Measurements from ENCODE around the gene DNAJC3. TPM values are rescaled to one million over a fixed set of nuclear protein-coding genes. Genes with fewer than 3 reads are reported as not detected.
"Not testable (repeated sequence)": the region's sequence is repeated elsewhere in the genome, so short reads cannot be mapped to it uniquely, and the experiment has no call there.

DNAJC3 gene
- total RNA-seq, 1 donor from 2014 or later: 30.0 TPM

DNA sequence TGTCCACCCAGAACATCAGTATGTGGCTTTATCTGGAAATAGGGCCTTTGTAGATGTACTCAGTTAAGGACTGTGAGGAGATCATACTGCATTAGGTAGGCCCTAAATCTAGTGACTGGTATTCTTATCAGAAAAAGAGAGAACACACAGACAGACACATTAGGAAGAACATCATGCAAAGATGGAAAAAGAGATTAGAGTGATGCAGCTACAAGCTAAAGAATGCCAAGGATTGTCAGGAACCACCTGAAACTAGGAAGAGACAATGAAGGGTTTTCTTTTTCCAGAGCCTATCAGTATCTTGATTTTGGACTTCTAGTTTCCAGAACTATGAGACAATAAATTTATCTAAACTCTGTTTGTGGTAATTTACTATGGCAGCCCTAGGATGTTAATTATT is 17.4 kb upstream of the DNAJC3 start:
- no peak for DNase-seq (ENCODE audit: missing footprints)
- intact Hi-C loops (cut with DNase I): loop anchor here (5.0 kb wide), 1 partner anchor 37 kb away; no protein-coding TSS in a partner anchor
- no peak for ATAC-seq

DNA sequence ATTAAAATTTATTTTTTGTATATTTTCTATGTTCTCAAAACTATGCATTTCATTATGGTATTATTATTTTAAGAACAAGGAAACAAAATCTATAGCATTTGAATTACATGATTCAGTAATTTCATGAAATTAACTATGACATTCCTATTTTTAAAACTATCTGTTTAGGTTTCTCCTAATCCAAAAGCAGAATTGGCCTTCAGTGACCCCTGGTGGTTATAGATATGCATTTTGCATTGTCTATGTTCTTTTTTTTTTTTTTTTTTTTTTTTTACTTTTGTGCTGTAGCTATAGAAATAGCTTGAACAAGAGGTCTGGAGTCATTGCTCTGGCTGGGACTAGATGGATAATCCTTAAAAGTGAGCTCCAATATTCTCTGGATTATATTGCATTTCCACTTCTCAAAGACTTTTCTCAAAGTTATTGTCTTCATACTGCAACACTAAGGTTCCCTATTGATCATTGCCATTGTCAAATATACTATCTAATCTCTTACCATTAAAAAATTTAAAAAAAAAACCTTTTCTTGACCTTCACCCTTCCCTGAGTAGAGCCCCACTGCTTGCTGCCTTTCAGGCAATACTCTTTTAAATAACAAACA is 15.9 kb upstream of the DNAJC3 start:
- ATAC-seq (no peak), DNase-seq (ENCODE audit: missing footprints) (no peak)
- intact Hi-C loops (cut with DNase I): loop anchor here (5.0 kb wide), 2 partner anchors 124 to 164 kb away; no protein-coding TSS in a partner anchor

DNA sequence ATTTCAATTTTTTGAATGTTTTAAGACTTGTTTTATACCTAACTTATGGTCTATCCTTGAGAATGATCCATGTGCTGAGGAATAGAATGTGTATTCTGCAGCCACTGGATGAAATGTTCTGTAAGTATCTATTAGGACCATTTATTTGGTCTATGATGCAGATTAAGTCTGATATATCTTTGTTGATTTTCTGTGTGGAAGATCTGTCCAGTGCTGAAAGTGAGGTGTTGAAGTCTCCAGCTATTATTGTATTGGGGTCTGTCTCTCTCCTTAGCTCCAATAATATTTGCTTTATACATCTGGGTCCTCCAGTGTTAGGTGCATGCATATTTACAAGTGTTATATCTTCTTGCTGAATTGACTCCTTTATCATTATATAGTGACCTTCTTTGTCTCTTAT is 9.7 kb upstream of the DNAJC3 start:
- intact Hi-C loops (cut with DNase I); ATAC-seq; DNase-seq (ENCODE audit: missing footprints): not testable (repeated sequence)

DNA sequence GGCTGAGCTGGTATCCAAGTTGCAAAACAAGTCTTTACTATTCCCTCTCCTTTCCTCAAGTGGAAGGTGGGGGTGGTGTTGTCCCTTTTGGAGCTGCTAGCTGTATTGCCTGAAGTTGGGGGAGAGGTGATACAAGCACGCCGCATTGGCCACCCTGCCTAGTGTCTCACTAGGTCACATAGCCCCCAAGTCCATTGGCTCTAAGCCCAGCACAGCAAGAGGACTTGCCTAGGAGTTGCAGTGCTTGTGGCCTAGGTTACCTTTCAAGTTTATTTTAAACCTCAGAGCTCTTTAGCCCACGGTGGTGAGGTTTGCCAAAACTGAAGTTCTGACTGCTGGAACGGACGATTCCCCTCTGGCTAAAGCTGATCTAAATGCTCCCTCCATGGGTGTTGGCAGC is 5.3 kb upstream of the DNAJC3 start:
- DNase-seq (ENCODE audit: missing footprints) (no peak), ATAC-seq (peak; percentile 62)
- intact Hi-C loops (cut with DNase I): no loop called here

DNA sequence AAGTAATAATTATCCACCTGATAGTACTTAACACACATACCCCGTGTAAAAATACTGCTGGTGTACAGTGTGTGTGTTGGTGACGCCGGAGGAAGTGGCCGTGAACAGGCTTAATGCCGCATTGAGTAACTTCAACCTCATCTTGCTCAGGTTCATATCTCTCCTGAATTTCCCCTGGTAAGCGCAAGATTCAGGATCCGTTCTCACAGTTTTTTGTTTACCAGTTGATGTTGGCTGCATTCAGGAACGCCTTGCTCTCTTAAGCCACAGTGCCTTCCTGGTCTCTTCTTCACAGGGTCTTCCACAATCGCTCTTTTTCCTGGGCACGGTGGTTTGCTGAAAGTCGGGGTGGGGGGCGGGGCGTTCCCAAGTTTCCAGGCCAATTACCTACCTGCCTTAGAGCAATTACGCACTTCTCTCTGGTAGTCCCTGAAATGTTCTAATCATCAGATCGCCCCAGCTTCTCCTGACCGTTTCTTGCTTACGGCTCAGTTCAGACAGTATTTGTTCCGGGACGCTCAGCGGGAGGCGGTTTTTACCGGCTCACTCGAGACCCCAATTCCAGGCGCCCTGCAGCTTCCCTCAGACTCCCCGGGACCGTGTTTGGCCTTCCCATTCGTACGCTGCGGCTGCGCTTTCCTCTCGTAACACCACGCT is 706 bp upstream of the DNAJC3 start:
- DNase-seq (ENCODE audit: missing footprints) (no peak), ATAC-seq (no peak)
- intact Hi-C loops (cut with DNase I): loop anchor here (5.0 kb wide), 1 partner anchor 179 kb away; no protein-coding TSS in a partner anchor

DNA sequence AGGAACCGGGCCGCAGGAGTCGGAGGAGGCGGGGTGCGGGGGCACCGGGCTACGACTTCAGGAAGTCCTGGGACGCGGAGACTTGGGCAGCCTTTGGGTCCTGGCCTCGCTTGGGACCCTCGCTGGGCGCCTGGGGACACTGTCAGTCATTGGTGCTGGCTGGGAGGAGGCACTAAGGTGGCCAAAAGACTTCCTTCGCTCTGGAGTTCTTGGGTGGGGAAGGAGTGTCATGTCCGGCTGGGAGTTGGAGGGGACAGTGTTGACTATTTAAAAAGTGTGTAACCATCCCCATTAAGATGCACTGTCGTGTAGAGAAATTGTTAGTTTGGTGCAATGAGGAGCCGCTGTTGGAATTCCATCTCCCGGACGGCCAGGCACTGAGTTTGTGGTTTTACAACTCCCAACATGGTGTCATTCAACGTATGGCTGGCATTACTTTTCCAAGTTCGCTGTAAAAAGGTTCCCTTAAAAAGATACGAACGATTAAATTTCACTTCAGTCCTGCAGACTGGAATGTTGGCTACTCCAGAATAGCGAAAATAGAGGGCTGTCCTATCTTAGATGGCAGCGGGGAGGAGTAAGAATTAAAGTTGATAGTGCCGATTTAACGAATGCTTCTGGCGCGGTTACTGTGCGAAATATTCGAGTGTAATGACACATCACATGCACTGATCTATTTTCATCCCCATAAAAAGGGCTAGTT is 776 bp downstream of the DNAJC3 start:
- DNase-seq (ENCODE audit: missing footprints) (no peak), ATAC-seq (no peak)
- intact Hi-C loops (cut with DNase I): loop anchor here (5.0 kb wide), 1 partner anchor 180 kb away; no protein-coding TSS in a partner anchor

DNA sequence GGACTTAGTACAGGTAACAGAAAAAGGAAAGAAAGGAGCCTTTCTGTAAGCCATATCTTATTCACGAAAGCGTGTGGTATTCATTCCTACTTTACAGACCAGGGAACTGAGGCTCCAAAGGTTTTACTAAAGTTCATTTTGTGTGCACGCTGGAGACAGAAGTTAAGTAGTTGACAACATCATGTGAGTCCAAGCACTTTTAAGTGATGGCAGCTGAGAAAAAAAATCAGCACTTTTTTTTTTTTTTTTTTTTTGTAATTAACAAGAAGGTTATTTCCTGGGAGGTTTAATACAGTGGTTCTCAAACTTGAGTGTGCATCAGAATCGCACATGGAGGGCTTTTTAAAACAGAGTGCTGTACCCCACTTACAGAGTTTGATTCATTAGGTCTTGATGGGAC is 2.0 kb downstream of the DNAJC3 start:
- ATAC-seq (no peak), DNase-seq (ENCODE audit: missing footprints) (no peak)
- intact Hi-C loops (cut with DNase I): loop anchor here (5.0 kb wide), 1 partner anchor 182 kb away; no protein-coding TSS in a partner anchor

DNA sequence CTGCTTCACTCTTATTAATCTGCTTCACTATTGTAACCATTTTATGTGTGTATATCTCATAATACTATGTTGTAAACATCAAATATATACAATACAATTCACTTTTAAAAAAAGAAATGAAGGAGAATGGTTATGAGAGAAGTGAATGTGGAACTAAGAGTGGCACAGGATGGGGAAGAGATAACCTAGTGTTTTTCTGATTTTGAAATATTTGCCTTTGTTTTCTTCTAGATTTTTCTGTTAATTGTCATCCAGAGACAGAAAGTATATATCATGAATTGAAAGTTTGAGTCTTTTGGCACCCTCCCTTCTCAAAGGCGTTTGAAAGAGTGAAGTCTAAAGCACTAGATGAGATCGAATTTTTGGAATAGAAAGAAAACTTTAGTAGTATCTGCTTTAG is 2.8 kb downstream of the DNAJC3 start:
- no peak for ATAC-seq
- no peak for DNase-seq (ENCODE audit: missing footprints)
- intact Hi-C loops (cut with DNase I): loop anchor here (5.0 kb wide), 1 partner anchor 182 kb away; no protein-coding TSS in a partner anchor

DNA sequence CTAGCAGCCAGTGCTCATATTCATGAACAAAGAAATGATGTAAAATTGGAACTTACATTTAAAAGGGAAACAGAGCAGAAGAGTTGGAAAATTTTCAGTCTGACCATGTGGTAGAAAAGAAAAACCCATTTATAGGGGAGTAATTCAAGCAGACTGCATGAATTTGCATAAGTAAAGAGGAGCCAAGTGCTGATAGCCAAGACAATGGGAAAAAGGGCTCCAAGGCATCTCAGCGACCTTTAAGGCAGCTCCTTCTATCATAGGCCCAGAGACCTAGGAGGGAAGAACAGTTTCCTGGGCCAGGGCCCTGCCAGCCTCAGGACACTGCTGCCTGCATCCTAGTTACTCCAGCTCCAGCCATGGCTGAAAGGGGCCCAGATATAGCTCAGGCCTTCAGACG is 7.5 kb downstream of the DNAJC3 start:
- no peak for DNase-seq (ENCODE audit: missing footprints)
- intact Hi-C loops (cut with DNase I): no loop called here
- no peak for ATAC-seq

DNA sequence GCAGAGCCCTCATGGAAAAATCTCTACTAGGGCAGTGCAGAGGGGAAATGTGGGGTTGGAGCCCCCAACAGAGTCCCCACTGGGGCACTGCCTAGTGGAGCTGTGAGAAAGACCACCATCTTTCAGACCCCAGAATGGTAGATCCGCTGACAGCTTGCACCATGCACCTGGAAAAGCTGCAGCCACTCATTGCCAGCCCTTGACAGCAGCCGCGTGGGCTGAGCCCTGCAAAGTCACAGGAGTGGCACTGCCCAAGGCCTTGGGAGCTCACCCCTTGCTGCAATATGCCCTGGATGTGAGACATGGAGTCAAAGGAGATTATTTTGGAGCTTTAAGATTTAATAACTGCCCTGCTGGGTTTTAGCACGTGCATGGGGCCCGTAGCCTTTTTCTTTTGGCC is 8.0 kb downstream of the DNAJC3 start:
- peak; percentile 64 for DNase-seq (ENCODE audit: missing footprints)
- ATAC-seq; intact Hi-C loops (cut with DNase I): not testable (repeated sequence)

DNA sequence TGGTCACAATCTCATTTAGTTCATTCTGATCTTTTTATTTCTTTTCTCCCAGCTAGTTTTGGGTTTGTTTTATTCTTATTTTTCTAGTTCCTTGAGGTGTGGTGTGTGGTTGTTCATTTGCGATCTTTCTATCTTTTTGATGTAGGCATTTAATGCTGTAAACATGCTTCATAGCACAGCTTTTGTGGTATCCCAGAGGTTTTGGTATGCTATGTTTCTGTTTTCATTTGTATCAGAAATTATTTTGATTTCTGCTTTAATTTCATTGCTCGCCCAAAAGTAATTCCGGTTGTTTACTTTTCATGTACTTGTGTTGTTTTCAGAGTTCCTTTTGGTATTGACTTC is 12.6 kb downstream of the DNAJC3 start:
- no peak for ATAC-seq
- no peak for DNase-seq (ENCODE audit: missing footprints)
- intact Hi-C loops (cut with DNase I): no loop called here

DNA sequence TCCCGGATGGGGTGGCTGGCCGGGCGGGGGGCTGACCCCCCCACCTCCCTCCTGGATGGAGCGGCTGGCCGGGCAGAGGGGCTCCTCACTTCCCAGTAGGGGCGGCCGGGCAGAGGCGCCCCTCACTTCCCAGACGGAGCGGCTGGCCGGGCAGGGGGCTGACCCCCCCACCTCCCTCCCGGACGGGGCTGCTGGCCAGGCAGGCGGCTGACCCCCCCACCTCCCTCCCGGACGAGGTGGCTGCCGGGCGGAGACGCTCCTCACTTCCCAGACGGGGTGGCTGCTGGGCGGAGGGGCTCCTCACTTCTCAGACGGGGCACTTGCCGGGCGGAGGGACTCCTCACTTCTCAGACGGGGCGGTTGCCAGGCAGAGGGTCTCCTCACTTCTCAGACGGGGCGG is 14.0 kb downstream of the DNAJC3 start:
- ATAC-seq; intact Hi-C loops (cut with DNase I); DNase-seq (ENCODE audit: missing footprints): not testable (repeated sequence)

DNA sequence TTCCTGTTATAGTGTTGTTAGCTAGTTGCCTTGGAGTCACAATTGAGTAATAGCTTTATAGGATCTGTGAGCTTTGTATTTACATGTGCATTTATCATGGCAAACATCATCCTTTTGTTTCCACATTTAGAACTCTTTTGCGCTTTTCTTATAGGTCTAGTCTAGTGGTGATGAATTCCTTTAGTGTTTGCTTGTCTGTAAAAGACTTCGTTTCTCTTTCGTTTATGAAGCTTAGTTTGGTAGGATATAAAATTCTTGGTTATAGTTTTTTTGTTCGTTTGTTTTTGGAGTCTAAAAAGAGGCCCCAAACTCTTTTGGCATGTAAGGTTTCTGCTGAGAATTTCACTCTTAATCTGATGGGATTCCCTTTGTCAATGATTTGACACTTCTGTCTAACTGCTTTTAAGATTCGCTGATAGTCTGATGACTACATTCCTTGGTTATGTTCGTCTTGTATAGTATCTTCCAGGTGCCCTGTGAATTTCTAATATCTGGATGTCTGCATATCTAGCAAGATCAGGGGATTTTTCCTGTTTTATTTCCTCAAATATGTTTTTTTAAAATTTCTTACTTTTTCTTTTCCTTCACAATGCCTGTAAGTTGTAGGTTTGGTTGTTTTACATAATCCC is 20.2 kb downstream of the DNAJC3 start:
- intact Hi-C loops (cut with DNase I): no loop called here
- DNase-seq (ENCODE audit: missing footprints): no peak
- ATAC-seq: no peak

DNA sequence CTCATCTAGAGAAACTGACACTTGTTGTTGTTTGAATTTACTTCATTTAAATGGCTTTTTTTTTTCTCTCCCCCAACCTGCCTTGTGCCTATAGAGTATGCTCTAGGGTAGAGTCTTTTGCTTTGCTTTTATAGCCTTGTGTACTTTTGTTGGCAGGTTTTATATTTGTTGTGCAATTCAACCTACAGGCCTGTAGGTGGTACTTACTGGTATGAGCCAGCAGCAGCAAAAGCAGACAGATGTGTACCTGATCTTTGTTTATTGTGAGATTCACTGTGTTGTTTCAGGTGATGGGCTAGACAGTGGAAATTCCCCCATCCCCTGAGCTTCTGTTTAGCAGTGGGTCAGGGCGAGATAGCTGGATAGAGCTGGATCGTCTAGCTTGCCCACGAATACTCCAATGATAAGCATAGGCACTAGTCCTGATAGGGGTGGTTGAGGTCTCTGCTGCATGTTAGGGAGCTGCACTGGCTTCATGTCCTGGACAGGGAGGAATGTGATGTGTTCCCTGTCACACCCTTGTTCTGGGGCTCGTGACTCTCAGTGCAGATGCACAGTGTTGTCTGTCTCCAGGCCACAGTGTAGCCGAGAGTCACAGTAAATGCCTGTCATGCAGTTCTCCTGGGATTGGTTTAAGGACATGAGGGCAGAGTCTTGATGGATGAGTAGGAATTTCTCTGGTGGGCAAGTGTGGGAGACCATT is 21.3 kb downstream of the DNAJC3 start:
- intact Hi-C loops (cut with DNase I): no loop called here
- DNase-seq (ENCODE audit: missing footprints): no peak
- ATAC-seq: peak; percentile 72

DNA sequence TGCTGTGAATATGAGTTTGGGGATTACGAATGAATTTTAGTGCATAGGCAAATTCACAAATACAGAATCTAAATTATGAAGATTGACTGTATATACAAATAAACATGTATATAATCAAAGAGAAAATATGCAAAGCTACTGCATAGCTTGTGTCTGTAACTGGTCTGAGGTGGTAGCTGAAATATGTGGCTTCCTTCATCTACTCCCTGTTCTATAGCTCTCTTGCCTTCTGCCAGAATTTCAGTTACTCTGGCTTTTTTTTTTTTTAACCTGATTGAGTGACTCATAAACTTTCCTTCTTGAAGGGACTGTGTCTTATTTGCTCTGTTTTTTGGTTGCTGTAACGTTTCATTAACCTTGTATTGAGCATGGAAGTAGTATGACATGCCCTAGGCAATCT is 26.6 kb downstream of the DNAJC3 start:
- ATAC-seq: no peak

DNA sequence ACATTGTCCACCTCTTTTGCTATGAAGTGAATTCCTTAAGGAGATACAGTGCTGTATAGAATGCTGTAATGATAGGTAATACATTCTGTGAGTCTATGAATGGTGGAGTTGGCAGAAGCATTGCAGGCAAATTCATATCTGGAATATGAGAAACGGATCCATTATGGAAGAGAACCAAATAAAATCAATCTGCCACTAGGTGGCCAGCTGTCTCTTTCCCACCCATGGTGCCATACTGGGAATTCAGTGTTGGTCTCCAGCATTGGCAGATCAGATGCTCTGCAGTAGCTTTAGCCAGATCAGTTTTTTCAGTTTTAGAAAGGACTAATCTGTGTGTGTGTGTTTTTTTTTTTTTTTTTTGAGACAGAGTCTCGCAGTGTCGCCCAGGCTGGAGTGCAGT is 27.6 kb downstream of the DNAJC3 start:
- ATAC-seq (no peak), DNase-seq (ENCODE audit: missing footprints) (no peak)
- intact Hi-C loops (cut with DNase I): no loop called here

More for the DNA sequence above, 26.6 kb downstream of the DNAJC3 start:
- DNase-seq (ENCODE audit: missing footprints): no peak
- intact Hi-C loops (cut with DNase I): no loop called here

DNA sequence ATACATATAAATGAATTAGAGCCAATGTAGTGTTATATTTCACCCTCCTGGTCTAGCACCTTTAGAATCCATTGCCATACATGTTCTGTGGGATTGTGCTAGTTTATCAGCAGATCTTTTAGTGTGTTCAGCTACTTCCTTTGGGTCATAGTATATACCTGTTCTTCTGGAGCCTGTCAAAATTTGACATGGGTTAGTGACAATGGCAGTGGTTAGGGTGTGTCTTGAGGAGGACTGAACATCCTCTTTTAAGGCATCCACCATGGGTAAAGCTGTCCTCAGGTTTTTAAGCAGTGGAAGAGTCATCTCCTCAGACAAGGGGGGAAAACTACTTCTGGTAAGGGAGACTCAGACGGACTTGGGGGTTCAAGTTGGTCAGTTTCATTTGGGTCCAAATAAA is 29.4 kb downstream of the DNAJC3 start:
- intact Hi-C loops (cut with DNase I): no loop called here
- no peak for ATAC-seq
- no peak for DNase-seq (ENCODE audit: missing footprints)

DNA sequence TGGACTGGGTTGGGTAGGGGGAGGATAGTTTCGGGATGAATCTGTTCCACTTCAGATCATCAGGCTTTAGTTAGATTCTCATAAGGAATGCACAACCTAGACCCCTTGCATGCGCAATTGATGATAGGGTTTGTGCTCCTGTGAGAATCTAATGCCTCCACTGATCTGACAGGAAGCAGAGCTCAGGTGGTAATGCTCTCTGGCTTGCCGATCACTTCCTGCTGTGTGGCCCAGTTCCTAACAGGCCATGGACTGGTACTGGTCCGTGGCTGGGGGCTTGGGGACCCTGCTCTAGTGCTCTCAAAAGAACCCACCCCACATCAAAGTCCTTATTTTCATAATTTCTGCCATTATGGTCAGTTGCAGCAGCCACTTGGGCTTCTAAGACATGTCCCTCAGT is 30.1 kb downstream of the DNAJC3 start:
- no peak for ATAC-seq
- DNase-seq (ENCODE audit: missing footprints): no peak
- intact Hi-C loops (cut with DNase I): no loop called here

Measured in Right ventricle myocardium inferior (tissue), 1 donor.